ENCODE measurements around the gene CCDC142. TPM values are rescaled to one million over a fixed set of nuclear protein-coding genes. Genes with fewer than 3 reads are reported as not detected.

CCDC142 gene
- total RNA-seq, 4 donors from 2014 or later = 13.6 to 58.7 (median 31.3) TPM

DNA sequence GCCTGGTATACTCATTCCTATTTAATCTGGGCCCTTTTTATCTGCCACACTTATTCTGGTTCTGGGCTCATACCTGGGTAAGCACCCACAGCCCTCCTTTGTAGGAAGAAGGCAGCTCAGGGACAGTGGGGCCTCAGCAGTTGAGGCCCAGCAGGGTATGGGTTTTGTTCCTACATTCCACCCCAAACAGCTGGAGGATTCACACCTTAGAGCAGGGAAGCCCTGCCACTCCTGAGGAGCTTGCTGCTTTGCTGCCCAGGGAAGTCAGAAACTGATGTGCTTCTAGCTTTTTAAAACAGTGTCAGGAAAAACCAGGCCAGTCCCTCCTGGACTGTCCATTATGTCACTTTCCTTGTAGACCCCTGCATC is 17.8 kb upstream of the CCDC142 start:
- H3K36me3 ChIP-seq = peaks cover 7% of the 10 kb centered on the region in 2 donors
- no peak overlapping the region for H3K4me3 ChIP-seq (replicated peaks in 1 of 3)
- no peak overlapping the region for H3K27ac ChIP-seq
- no peaks in the 10 kb centered on the region for H3K9me3 ChIP-seq
- TF ChIP-seq POLR2A (IDR thresholded peaks at IDR 0.05) = no peak
- TF ChIP-seq, protein P1, sequence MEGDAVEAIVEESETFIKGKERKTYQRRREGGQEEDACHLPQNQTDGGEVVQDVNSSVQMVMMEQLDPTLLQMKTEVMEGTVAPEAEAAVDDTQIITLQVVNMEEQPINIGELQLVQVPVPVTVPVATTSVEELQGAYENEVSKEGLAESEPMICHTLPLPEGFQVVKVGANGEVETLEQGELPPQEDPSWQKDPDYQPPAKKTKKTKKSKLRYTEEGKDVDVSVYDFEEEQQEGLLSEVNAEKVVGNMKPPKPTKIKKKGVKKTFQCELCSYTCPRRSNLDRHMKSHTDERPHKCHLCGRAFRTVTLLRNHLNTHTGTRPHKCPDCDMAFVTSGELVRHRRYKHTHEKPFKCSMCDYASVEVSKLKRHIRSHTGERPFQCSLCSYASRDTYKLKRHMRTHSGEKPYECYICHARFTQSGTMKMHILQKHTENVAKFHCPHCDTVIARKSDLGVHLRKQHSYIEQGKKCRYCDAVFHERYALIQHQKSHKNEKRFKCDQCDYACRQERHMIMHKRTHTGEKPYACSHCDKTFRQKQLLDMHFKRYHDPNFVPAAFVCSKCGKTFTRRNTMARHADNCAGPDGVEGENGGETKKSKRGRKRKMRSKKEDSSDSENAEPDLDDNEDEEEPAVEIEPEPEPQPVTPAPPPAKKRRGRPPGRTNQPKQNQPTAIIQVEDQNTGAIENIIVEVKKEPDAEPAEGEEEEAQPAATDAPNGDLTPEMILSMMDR (IDR thresholded peaks at IDR 0.05) = no peak
- H3K4me1 ChIP-seq = peaks cover 31 to 39% of the 10 kb centered on the region in 2 donors
- no peak for DNase-seq
- intact Hi-C loops (cut with DNase I) = no loop called here
- peaks cover 7% of the 10 kb centered on the region for H3K27me3 ChIP-seq

GRCh38 chr2:74499940-74500577 is 17.3 kb upstream of the CCDC142 start:
- WGBS, 2 donors = 70 to 77% methylated on average over 15 of the region's 15 CpGs
- H3K9me3 ChIP-seq = no peaks in the 10 kb centered on the region
- H3K4me1 ChIP-seq = peaks cover 29 to 36% of the 10 kb centered on the region in 2 donors
- intact Hi-C loops (cut with DNase I) = no loop called here
- no peak overlapping the region for H3K4me3 ChIP-seq (replicated peaks in 1 of 3)
- no peak for DNase-seq
- H3K27me3 ChIP-seq = peaks cover 7% of the 10 kb centered on the region
- no peak overlapping the region for H3K27ac ChIP-seq
- TF ChIP-seq POLR2A (IDR thresholded peaks at IDR 0.05) = no peak
- TF ChIP-seq, protein P1 (IDR thresholded peaks at IDR 0.05) = no peak
- H3K36me3 ChIP-seq = peaks cover 2% of the 10 kb centered on the region in 2 donors

DNA sequence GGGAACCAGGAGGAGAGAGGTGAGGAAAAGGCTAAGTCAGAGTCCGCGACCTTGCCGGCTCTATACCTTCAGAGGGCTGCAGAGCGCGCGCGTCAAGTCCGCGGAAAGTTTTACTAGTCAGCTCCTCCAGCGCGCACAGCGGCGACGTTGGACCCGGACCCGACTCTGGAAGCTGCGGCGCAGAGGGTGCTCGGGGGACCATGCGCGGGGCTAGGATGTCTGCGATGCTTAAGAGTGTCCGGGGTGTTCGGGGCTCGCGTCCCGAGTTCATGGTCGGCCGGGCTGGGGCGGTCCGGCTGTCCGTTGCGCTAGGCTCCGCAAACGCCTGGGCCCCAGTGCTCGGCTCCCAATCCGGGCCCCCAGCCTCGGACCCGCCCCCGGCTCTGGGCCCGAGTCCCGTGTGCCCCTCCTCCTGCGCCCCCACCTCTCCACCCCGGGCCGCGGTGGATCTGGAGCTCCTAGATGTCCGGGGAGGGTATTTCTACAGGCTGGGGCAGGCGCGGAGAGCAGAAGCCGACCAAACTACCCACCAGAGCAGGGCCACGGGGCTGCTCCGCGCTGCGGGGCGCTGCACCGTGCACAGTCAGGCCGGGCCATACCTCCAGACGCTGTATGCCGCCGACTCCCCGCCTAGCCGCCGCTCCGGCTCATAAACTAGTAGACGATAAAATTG is 16.6 kb upstream of the CCDC142 start, which contains the start of gene LBX2:
Gene LBX2, minus strand, starts transcription at position 337 of the 673 bp plus-strand sequence. Its CDS starts 66 bp downstream, at position 271.
- peaks cover 7% of the 10 kb centered on the region for H3K27me3 ChIP-seq
- H3K36me3 ChIP-seq = no peaks in the 10 kb centered on the region
- WGBS, 2 donors = 9 to 13% methylated on average over 25 to 35 of the region's 65 CpGs
- intact Hi-C loops (cut with DNase I) = no loop called here
- H3K27ac ChIP-seq = no peak within 1 kb of the TSS
- peak within 1 kb of the TSS in 1 of 3 donors; percentile 19 for H3K4me3 ChIP-seq (replicated peaks in 1 of 3)
- no peaks in the 10 kb centered on the region for H3K9me3 ChIP-seq
- no peak for TF ChIP-seq POLR2A (IDR thresholded peaks at IDR 0.05)
- TF ChIP-seq, protein P1 (IDR thresholded peaks at IDR 0.05) = no peak
- no peak for DNase-seq
- H3K4me1 ChIP-seq = peaks cover 29 to 36% of the 10 kb centered on the region in 2 donors

- H3K27ac ChIP-seq = no peak overlapping the region
- peak; percentile 66 to 67 for DNase-seq
- 4% methylated on average over 36 of the region's 41 CpGs for WGBS, 2 donors
These were observed 15.9 kb upstream of the CCDC142 start for GRCh38 chr2:74498500-74499266.

More at GRCh38 chr2:74498500-74499266, 15.9 kb upstream of the CCDC142 start:
- H3K36me3 ChIP-seq = peaks cover 0 to under 1% of the 10 kb centered on the region in 2 donors
- peak overlapping the region in 1 of 3 donors; percentile 19 for H3K4me3 ChIP-seq (replicated peaks in 1 of 3)
- intact Hi-C loops (cut with DNase I) = no loop called here
- no peaks in the 10 kb centered on the region for H3K9me3 ChIP-seq
- TF ChIP-seq, protein P1 (IDR thresholded peaks at IDR 0.05) = no peak
- no peak for TF ChIP-seq POLR2A (IDR thresholded peaks at IDR 0.05)
- H3K27me3 ChIP-seq = peaks cover 7% of the 10 kb centered on the region
- peaks cover 29 to 33% of the 10 kb centered on the region in 2 donors for H3K4me1 ChIP-seq

Measured in thyroid gland (tissue), 4 donors.